ENCODE results near the gene HSPB7. TPM values are rescaled to one million over a fixed set of nuclear protein-coding genes. Genes with fewer than 3 reads are reported as not detected.

HSPB7 gene
- total and polyA plus RNA-seq, 2 donors (not counting 3 experiments of a cell fraction or from before 2014, with no cell fraction given) = not detected

DNA sequence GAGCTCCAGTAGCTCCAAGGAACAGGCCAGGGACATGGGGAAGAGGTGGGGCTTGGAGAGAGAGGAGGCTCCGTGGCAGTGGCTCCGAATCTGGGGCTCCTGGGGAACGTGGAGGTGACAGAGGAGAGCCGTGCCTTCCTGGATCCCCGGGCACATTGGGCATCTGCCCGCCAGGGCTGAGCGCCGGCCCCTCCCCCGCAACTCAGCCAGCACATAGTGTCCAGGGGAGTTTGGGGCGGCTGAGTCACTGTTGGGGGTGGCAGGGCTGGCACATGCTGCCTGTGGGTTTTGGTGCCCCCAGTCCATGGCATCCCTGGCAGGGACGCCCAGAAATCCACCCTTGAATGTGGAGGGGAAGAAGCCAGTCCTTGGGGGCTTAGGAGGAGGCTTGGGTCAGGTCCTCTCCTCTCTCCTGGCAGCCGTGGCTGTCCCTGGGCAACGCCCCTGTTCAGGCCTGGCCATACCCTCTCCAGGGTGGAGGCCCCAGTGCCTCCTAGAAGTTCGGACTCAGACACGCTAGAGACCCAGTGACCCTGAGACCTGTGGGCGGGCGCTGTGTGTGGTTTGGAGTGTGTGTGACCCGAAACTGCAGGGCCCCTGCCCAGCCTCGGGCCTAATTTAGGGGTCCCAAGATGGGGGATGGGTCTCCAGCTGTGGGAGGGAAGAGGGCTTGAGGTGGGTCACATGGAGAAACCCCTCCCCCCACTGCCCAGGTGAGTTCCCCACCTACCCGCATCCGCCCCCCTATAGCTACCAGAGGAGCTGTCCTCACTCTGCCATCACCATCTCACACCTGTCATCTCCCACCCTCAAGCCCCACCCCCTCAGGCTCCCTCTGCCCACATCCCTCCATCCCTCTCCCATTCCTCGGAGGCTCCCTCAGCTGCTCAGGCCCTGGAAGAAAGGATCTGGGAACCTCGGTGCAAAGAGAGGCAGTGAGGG is 1.6 kb downstream of the HSPB7 start:
- ChIA-PET CTCF (no interaction called here), POLR2A (no interaction called here)
- no peak for DNase-seq (ENCODE audit: low read depth, low spot score)
- peaks cover 4% of the 10 kb centered on the region for H3K4me1 ChIP-seq (ENCODE audit: control insufficient read depth, extremely low read depth, insufficient read depth, low read length)
- no TSS peak for BruUV-seq (replicated peaks)
- no peaks in the 10 kb centered on the region for H3K79me2 ChIP-seq (ENCODE audit: control insufficient read depth, insufficient read depth, low read length)
- dilution Hi-C loops (cut with MboI; ENCODE audit: extremely low pct_ligation_motif_present, low sequenced_read_pairs) = no loop called here
- intact Hi-C loops (cut with micrococcal nuclease) = no loop called here
- H3K4me3 ChIP-seq (replicated peaks in 1 of 3; ENCODE audit: insufficient read depth in 1 of 3, low read depth in 1 of 3, low read length in 3 of 3) = no peak overlapping the region
- FAIRE-seq = no peak
- no peak overlapping the region for H3K27ac ChIP-seq (ENCODE audit: insufficient read depth, low read depth, low read length)
- H3K4me2 ChIP-seq (ENCODE audit: insufficient read depth, low read length) = no peak overlapping the region
- no peak overlapping the region for H3K9ac ChIP-seq (replicated peaks; ENCODE audit: extremely low read depth, insufficient read depth, low read length)
- no peaks in the 10 kb centered on the region for H3K9me3 ChIP-seq (replicated peaks; ENCODE audit: control insufficient read depth, insufficient read depth, low read length)
- no peaks in the 10 kb centered on the region for H4K20me1 ChIP-seq (replicated peaks; ENCODE audit: control insufficient read depth, extremely low read depth, insufficient read depth, low read length)
- no peaks in the 10 kb centered on the region for H3K36me3 ChIP-seq (ENCODE audit: control insufficient read depth in 2 of 2, extremely low read depth in 1 of 2, insufficient read depth in 2 of 2, low read length in 2 of 2)
- H2AFZ ChIP-seq (ENCODE audit: low read depth, low read length) = no peak overlapping the region
- TF ChIP-seq FOS (IDR thresholded peaks at IDR 0.05; ENCODE audit: borderline replicate concordance, insufficient read depth, low read length) = no peak
- TF ChIP-seq JUN (IDR thresholded peaks at IDR 0.05; ENCODE audit: borderline replicate concordance, insufficient read depth, insufficient read length, low read depth) = no peak
- TF ChIP-seq, protein P1, sequence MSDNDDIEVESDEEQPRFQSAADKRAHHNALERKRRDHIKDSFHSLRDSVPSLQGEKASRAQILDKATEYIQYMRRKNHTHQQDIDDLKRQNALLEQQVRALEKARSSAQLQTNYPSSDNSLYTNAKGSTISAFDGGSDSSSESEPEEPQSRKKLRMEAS (IDR thresholded peaks at IDR 0.05; ENCODE audit: insufficient read depth, insufficient read length) = no peak
- TF ChIP-seq MYC (IDR thresholded peaks at IDR 0.05; ENCODE audit: low read depth, low read length) = no peak
- TF ChIP-seq GATA2 (IDR thresholded peaks at IDR 0.05; ENCODE audit: insufficient read depth, insufficient read length, low read depth, low read length) = no peak
- TF ChIP-seq, protein P2, sequence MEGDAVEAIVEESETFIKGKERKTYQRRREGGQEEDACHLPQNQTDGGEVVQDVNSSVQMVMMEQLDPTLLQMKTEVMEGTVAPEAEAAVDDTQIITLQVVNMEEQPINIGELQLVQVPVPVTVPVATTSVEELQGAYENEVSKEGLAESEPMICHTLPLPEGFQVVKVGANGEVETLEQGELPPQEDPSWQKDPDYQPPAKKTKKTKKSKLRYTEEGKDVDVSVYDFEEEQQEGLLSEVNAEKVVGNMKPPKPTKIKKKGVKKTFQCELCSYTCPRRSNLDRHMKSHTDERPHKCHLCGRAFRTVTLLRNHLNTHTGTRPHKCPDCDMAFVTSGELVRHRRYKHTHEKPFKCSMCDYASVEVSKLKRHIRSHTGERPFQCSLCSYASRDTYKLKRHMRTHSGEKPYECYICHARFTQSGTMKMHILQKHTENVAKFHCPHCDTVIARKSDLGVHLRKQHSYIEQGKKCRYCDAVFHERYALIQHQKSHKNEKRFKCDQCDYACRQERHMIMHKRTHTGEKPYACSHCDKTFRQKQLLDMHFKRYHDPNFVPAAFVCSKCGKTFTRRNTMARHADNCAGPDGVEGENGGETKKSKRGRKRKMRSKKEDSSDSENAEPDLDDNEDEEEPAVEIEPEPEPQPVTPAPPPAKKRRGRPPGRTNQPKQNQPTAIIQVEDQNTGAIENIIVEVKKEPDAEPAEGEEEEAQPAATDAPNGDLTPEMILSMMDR (IDR thresholded peaks at IDR 0.05; ENCODE audit: extremely low read depth in 1 of 2, insufficient read depth in 1 of 2, low read depth in 1 of 2, low read length in 2 of 2) = no peak
- TF ChIP-seq POLR2AphosphoS5 (IDR thresholded peaks at IDR 0.05; ENCODE audit: insufficient read depth, low read depth, low read length) = no peak
- no peak for TF ChIP-seq EZH2 (IDR thresholded peaks at IDR 0.05; ENCODE audit: borderline replicate concordance, low read depth, low read length, severe bottlenecking)
- no peak for TF ChIP-seq POLR2A (IDR thresholded peaks at IDR 0.05; ENCODE audit: low read depth, low read length)
- no peaks in the 10 kb centered on the region for H3K9me1 ChIP-seq (replicated peaks; ENCODE audit: control insufficient read depth, extremely low read depth, insufficient read depth, low read length)
- no peaks in the 10 kb centered on the region for H3K27me3 ChIP-seq (ENCODE audit: control insufficient read depth in 2 of 2, insufficient read depth in 2 of 2, low read length in 2 of 2)

All from endothelial cell of umbilical vein (primary cell).